GM18867 (cell line): Measurements from ENCODE around the gene SFTA2.
"Not testable (repeated sequence)": the region's sequence is repeated elsewhere in the genome, so short reads cannot be mapped to it uniquely, and the experiment has no call there.

Experiments
- ATAC-seq: cut with Tn5 transposase; IDR thresholded peaks from one replicate; pipeline ENCODE4 v1.9.1; 2021; ENCODE audit warnings: mild to moderate bottlenecking, moderate library complexity; ENCODE audit not compliant: unreplicated experiment

SFTA2 gene

DNA sequence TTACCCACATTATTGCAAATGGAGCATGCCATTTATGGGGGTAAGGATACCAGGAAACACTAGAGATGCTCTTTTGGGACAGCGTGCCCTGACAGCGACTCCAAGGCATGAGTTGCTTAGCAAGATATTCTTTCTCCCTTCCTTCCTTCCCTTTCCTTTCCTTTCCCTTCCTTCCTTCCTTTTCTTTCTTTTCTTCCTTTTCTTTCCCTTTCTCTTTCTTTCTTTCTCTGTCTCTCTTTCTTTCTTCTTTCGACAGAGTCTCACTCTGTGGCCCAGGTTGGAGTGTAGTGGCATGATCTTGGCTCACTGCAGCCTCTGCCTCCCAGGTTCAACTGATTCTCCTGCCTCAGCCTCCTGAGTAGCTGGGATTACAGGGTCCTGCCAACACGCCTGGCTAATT lies 12.1 kb upstream of the SFTA2 start:
- ATAC-seq: no peak

DNA sequence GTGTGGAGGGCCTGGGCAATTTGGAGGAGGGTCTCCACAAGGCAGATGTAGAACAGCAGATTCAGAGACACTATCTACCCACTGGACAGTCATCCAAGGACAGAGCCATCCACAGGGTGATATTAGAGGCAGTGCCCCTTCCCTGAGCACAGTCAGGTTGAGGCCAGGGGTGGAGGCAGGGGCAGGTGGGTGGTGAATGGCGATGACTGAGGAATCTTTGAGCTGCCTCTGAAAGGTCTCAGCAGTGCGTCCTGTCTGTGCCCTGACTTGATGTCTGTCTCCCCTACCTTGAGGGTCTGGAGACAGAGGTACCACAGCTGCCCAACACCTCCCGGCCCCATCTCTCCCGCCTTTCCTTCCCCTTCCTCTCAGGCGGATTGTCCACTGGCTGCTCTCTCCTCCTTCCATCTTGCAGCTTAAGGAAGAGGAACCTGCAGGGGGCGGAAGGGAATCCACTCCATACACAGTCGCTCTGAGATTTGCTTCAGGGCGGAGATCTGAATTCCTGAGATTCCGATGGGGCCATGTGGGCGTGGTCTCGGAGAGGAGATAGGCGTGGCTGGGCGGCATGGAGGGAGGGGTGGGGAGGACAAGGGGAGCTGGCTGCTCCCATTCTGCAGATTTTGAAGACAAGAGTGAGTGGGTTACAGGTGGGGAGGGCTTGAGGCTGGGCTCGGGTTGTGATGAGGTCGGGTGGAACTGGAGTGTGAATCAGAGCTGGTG lies 10.5 kb upstream of the SFTA2 start:
- no peak for ATAC-seq

- no peak for ATAC-seq
Measured at GRCh38 chr6:30940361-30940986, 8.5 kb upstream of the SFTA2 start, which contains the start of gene MUCL3. TSS of gene MUCL3 (plus strand) at chr6:30940973. CDS start at chr6:30941000, 27 bp downstream.

- ATAC-seq: no peak
Measured at GRCh38 chr6:30939473-30939872, 7.5 kb upstream of the SFTA2 start.

GRCh38 chr6:30938730-30939129 lies 6.8 kb upstream of the SFTA2 start:
- no peak for ATAC-seq

DNA sequence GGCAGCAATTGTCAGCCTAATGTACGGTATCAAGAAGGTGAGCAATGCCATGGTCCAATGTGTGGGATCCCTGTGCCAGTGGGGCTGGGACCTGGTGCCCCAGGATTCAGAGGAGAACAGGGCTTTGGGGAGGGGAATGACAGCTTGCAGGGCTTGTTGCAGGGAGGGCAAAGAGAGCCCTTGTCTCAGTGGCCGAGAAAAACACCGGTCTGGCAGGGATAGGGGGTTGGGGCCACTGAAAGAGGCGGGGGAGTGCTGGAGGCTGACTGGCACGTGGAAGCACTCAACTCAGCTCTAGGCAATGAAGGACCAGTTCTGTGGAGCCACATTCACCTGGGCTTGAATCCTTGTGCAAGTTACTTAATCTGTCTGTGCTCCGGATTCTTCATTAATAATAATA lies 5.3 kb upstream of the SFTA2 start:
- ATAC-seq: no peak

DNA sequence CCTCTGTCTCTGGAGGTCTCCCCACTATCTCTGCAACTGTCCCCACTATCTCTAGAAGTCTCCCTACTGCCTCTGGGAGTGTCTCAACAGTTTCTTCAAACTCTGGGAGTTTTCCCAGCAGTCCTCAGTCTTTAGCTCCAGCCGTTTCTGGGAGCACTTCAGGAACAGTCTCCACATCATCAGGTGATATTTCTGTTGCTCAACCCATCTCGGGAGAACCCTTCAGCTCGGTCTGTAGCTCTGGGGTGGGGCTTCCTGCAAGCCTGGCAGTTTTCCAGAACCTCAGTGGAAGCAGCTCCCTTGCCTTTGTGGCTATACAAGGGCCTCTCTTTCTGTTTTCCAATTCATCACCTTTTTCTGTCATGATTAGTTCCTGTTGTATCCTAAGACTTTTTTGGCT lies 3.0 kb upstream of the SFTA2 start:
- ATAC-seq: no peak

DNA sequence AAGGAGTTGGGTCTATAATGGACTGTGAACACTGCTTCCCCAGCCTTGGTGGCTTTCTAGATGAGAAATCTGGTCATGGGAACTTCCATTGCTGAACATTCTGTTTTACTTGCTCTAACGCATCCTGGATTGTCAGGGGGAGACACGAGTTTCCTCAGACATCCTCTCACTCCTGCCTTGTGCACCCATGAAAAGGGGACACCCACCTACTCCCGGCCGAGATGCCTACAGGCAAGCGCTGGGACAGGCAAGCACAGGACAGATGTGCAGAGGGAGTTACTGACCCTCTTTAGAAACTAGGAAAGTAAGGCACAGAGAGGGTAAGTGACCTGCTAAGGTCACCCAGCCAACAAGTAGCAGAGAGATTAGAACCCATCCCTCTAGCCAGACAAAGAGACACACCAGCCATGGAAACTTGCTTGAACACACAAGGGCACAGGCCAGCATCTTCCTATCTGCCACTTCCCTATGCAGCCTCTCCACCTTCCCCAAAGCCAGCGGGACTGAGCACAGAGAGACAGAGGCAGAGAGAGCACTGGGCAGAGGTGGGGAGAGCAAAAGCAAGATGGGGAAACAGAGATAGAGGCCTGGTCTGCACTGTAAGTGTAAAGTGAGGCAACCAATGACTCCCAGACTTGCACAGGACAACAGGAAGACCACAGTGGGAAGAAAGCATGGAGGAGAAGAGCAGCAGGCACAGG lies 845 bp upstream of the SFTA2 start:
- no peak for ATAC-seq

GRCh38 chr6:30931272-30931671 lies 698 bp downstream of the SFTA2 start:
- ATAC-seq: no peak

DNA sequence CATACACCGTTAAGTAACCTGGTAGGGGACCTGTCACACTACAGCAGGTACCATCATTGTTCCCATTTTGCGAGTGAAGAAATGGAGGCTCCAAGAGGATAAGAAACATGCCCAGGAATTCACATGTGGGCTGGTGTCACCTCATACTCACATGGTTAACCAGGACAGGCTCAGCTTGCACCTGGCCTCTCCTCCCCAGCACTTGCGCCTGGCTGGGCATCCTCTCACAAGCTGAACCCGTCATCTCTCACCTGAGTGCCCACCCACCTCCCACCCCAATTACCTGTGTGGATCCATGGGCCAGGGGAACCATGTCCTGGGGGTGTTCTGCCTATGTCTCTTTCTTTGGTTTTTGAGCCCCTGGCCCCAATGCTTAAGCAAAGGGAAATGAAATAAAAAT lies 1.5 kb downstream of the SFTA2 start:
- ATAC-seq: no peak

GRCh38 chr6:30928677-30929076 lies 3.3 kb downstream of the SFTA2 start:
- no peak for ATAC-seq

DNA sequence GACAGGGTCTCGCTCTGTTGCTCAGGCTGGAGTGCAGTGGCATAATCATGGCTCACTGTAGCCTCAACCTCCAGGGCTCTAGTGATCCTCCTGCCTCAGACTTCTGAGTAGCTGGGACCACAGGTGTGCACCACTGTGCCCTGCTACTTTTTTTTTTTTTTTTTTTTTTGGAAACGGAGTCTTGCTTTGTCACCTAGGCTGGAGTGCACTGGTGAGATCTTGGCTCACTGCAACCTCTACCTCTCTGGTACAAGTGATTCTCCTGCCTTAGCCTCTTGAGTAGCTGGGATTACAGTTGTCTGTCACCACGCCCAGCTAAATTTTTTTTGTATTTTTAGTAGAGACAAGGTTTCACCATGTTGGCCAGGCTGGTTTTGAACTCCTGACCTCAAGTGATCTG lies 4.9 kb downstream of the SFTA2 start:
- ATAC-seq: not testable (repeated sequence)

DNA sequence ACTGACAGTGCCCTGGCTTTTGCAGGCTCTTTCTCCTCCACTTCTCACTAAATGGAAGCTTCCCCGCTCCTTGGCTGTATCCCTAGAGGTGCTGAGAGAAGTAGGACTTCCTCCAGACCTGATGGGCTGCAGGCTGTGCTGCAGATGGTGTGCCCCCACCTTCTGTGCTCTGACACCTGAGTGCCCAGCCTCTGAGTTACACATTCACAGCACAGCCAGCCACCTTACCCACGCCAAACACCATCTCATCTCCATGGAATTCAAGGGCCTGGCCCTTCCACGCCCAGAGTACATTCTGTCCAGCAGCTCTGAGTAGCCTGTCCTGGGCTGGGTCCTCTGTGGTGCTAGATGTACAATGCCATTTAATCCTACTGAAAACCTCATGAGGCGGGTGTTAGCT lies 5.3 kb downstream of the SFTA2 start:
- ATAC-seq: no peak

- not testable (repeated sequence) for ATAC-seq
Measured at GRCh38 chr6:30924040-30924627, 7.8 kb downstream of the SFTA2 start.

DNA sequence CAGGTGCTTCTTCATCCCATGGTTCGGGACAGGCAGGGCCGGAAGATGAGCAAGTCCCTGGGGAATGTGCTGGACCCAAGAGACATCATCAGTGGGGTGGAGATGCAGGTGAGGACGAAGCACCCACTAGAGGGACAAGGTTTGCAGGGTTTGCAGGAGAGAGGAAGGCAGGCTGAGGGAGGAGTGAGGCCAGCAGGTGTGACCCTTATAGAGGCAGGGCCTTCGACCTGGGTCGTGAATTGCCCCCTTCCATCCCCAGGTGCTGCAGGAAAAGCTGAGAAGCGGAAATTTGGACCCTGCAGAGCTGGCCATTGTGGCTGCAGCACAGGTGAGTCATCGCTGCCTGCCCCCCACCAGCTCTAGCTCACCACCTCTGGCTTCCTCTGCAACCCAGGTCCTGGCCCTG lies 9.5 kb downstream of the SFTA2 start:
- ATAC-seq: no peak

- no peak for ATAC-seq
Measured at GRCh38 chr6:30918670-30919069, 13.3 kb downstream of the SFTA2 start.

- no peak for ATAC-seq
Measured at GRCh38 chr6:30917487-30917886, 14.5 kb downstream of the SFTA2 start.

- ATAC-seq: no peak
Measured at GRCh38 chr6:30917041-30917440, 14.9 kb downstream of the SFTA2 start.

DNA sequence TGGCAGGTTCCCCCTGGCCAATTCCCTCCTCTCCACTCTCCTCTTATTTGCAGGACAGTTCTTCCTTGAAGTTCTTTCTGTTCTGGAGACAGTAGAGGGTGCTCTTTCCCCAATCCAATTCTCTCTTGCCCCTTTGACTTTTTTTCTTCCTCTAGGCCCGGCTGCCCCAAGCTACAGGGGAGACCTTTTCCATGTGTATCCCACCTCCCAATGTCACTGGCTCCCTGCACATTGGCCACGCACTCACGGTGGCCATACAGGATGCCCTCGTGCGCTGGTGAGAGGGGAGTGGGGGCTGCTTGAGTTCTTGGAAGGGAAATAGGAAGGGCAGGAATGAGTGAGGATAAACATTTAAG lies 16.4 kb downstream of the SFTA2 start:
- no peak for ATAC-seq

- ATAC-seq: no peak
Measured at GRCh38 chr6:30914854-30915590, 16.9 kb downstream of the SFTA2 start.
